OCI-M2 (cell line): ENCODE data around the gene DHRSX.
"Not testable (repeated sequence)": the region's sequence is repeated elsewhere in the genome, so short reads cannot be mapped to it uniquely, and the experiment has no call there.

Experiments used
- DNase-seq: peaks from one replicate; lab custom pipeline; 2025; ENCODE audit not compliant: unreplicated experiment; lab: John Stamatoyannopoulos, UW

DHRSX gene

DNA sequence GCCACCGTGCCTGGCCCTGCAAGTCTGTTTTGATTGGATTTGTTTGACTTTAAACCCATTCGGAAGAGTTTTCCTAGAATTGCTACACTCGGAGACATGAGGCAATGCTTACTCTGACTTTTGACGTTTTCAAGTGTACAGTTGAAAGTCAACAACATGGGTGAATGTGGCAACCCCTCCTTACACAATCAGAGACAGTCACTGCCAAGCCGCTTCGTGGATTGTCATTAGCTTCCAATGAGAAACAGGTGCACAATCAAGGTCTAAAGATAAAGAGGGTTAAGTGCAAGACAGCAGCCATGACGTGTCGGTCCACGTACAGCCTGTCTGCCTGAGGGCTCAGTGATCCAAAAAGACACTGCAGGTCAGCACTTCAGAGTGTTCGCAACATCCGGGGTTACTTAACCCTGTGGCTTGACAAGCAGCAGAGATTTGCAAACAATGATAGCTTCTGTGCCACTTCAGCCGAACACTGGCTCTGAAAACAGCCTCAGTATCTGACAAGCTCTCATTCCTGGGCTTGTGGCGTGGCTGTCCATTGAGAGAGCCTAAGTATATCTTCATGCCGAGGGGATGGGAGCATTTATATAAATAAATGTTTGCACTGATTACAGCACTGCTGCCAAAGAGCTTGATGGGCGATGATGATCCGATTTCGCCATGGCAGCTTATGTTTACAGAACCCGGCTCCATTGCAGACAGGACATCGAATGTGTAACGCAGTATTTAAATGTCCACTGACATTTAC is 180.0 kb downstream of the DHRSX start:
- no peak for DNase-seq

DNA sequence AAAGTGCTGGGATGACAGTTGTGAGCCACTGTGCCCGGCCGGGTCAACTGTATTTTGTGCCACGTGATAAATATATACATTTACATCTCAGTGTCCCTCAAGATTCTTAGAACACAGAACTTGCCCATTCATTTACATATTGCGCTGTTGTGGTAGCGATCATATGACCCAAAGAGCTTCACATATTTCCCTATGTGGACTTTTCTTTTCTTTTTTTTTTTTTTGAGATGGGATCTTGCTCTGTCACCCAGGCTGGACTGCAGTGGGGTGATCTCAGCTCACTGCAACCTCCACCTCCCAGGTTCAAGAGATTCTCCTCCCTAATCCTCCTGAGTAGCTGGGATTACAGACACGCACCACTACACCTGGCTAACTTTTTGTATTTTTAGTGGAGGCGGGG is 180.7 kb downstream of the DHRSX start:
- no peak for DNase-seq

DNA sequence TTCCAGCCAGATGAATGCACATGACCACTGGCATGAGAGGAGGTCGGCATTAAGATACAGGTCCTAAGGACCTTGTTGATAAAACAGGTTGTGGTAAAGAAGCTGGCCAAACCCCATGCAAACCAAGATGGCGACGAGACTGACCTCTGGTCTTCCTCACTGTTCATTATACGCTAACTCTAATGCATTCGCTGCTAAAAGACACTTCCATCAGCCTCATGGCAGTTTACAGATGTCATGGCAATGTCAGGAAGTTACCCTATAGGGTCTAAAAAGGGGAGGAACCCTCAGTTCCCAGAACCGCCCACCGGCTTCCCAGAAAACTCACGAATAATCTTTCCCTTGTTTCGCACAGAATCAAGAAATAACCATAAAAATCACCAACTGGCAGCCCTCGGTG is 182.4 kb downstream of the DHRSX start:
- DNase-seq: no peak

DNA sequence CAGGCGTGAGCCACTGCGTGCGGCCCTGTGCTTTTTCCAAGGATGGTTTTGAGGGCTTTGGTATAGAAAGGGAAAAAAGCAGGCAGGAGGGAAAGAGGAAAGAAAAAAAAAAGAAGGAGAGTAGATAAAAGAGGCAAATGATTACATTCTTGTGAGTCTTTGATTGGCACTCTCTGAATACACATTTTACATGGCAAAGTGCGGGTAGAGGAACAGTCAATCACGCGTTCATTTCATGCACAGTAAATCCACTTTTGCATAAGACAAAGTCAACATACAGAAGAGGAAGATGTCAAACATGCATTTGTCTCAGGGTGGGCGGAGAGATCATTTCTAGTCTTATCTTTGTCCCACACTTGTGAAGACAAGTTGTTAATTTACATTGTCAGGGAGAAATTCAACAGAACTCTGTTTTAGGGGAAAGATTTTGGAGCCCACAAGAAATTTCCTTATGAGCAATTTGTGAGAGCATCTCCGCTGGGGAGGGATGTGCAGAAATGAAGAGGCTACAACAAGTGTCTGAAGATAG is 183.2 kb downstream of the DHRSX start:
- no peak for DNase-seq

DNA sequence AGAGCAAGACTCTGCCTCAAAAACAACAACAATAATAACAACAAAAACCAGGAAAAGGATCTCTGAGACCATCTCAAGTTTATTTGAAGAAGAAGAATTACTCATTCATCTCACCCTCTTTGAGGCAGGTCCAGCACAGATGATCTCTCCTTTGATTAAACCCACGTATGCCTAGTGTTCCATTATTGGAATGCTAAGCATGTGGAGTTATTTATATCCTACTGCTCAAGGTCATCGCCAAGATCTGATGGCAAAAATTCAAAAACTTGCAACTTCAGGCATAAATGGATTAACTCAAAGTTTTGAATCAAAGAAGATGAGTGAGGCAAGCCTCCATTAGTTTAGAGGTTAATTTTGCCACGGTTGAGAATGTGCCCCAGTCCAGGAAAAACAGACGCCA is 184.2 kb downstream of the DHRSX start:
- no peak for DNase-seq

DNA sequence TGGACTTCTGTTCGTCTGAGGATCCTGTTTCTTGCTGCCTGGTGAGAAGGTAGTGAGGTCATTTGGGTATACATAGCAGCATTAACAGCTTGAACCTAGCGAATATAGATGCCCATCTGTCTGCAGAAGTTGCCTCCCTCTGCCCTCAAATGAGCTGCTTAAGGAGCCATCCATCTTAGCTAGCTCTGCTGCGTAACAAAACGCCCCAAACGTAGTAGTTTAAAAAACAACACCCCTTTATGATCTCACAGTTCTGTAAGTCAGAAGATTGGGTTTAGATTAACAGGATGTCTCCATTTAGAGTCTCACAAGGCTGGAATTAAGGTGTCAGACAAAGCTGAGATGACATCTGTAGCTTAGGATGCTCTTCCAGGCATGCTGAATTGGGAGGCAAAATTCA is 185.3 kb downstream of the DHRSX start:
- no peak for DNase-seq

DNA sequence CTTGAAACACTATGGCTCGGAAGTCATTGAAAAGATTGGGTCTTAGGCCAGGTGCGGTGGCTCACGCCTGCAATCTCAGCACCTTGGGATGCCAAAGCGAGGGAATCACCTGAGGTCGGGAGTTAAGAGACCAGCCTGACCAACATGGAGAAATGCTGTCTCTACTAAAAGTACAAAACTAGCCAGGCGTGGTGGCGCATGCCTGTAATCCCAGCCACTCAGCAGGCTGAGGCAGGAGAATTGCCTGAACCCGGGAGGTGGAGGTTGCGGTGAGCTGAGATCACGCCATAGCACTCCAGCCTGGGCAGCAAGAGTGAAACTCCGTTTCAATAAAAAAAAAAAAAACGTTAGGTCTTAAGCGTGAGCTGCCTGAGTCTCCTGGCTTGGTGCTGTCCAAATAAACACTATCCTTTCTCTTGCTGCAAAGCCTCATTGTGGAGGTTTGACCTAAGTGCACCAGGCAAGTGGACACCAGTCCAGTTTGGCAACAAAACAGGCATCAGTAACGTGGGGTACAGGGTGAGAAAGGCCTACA is 185.9 kb downstream of the DHRSX start:
- DNase-seq: no peak

DNA sequence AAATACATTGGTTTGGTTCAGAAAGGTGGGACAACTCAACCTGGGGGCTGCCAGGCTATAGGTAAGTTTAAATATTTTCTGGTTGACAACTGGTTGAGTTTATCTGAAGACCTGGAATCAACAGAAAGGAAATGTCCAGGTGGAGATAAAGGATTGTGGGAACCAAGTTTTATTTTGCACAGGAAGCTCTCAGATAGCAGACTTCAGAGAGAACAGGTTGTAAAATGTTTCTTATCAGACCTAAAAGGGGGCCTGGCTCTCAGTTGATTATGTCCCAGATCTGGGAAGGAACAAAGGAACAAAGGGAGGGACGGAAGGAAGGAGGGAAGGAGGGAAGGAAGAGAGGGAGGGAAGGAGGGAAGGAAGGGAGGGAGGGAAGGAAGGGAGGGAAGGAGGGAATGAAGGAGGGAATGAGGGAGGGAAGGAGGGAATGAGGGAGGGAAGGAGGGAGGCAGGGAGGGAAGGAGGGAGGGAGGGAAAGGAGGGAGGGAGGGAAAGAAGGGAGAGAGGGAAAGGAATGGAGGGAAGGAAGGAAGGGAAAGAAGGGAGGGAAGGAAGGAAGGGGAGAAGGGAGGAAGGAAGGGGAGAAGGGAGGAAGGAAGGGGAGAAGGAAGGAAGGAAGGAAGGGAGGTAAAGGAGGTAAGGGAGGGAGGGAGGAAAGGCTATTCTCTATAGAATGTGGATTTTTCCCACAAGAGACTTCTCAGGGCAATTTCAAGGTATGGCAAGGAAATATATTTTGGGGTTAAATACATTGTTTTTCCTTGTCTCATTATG is 186.7 kb downstream of the DHRSX start:
- no peak for DNase-seq

DNA sequence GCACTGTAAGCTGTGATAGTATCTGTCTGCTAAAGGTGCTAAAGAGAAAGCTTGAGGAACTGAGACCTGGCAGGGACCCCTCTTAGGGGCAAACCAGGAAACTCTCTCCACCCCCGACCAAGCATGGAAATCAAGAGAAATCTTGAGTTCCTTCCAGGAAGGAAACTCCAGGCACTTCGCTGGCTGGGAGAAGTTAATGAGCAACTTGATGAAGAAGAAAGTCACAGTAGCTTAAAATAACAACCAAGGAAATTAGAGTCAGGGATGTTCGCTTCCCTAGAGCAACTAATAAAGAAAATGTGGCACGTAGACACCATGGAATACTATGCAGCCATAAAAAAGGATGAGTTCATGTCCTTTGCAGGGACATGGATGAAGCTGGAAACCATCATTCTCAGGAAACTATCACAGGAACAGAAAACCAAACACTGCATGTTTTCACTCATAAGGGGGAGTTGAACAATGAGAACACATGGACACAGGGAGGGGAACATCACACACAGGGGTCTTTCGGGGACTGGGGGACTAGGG is 188.7 kb downstream of the DHRSX start:
- not testable (repeated sequence) for DNase-seq

DNA sequence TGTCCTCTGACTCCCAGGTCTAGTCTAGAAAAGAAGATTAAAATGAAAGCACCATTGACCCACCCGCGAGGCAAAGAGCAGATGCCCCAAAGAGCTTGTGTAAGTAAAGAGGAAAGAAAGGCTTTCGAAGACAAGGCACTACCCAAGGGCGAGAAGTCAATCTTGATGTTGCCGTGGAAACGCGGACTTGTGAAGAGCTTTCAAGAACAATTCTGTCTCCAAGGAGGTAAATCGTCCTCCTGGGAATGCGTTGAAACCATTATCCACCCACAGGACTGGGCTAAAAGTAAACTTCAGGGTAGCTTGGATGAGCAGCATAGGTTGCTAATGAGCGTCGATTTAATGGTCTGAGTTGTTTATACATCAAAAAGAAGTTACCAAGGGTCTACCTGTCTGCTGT is 189.3 kb downstream of the DHRSX start:
- DNase-seq: no peak

DNA sequence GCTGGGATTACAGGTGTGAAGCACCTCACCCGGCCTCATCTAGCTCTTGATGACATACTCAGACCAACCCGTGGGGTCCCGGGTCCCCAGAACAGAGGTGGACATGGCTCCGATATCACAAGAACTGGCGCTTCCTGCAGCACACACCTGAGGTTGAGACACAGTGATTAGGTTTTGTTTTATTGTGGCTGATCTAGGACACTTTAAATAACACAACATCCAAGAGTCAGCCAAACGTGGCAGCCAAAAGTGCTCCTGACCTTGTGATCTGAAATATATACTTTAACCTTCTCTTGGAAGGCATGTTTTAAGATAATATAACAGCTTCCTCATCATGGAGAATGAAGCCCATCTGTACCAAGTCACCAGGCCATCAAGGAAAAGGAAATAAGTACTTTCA is 198.9 kb downstream of the DHRSX start:
- DNase-seq: no peak

DNA sequence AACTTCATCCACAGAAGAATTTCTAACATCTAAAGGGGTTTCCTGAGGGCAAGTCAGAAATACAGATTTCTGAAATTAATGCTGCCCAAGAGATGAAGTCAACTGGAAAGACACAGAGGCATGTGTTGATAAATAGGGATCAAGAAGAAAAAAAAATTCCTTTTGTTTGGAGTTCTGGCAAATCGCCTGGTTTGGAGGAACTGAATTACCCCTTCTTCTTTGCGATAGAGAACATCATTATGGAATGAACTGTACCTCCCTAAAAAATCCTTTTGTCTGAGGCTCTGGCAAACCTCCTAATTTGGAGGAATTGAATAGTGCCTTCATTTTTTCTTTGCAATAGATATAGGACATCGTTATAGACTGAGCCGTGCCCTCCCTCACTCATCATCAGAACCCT is 200.9 kb downstream of the DHRSX start:
- DNase-seq: no peak

DNA sequence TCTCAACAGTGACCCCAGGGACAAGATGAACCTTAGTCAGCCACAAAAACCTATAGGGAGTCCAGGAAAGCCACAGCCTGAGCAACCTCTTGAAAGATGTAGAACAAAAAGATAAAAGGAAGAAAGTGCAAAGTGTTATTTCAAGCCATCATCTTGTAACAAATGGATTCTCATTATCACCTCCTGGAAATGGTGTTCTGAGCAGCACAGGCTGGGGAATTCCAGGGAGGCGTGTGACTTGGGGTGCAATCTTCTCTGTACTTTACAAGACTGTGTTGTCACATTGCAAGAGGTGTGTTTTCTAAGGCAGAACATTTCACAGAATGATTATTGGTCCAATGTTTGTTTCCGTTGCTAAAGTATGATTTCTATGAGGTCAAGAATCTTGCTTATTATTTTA is 214.0 kb downstream of the DHRSX start:
- DNase-seq: no peak

DNA sequence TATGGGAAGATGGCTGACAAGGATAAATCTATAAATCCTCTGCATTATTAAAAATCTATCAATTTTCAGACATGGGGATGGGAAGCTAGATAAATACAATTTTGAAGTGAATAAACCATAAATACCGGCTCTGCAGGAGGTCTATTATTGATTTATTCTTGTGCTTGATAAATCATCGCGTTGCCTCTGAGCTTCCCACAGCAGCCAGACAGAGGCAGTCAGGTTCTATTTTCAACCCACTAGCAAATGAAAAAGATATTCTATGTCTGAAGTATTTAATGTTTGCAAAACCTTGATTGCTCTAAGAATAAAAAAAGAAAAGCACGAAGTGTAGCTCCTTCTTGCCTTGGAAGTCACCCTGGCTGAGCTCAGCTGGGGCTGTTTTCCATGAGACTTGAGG is 216.2 kb downstream of the DHRSX start:
- DNase-seq: no peak

DNA sequence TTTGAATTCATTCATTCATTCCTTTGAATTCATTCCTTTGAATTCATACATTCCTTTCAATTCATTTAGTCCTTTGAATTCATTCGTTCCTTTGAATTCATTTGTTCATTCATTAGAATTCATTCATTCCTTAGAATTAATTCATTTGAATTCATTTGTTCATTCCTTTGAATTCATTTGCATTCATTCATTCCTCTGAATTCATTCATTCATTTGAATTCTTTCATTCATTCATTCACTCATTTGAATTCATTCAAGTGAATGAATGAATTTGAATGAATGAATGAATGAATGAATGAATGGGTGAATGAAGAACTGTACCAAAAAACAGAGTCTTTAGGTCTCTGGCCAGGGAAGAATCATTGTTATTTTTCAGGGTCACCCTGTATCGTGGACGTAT is 216.6 kb downstream of the DHRSX start:
- no peak for DNase-seq

DNA sequence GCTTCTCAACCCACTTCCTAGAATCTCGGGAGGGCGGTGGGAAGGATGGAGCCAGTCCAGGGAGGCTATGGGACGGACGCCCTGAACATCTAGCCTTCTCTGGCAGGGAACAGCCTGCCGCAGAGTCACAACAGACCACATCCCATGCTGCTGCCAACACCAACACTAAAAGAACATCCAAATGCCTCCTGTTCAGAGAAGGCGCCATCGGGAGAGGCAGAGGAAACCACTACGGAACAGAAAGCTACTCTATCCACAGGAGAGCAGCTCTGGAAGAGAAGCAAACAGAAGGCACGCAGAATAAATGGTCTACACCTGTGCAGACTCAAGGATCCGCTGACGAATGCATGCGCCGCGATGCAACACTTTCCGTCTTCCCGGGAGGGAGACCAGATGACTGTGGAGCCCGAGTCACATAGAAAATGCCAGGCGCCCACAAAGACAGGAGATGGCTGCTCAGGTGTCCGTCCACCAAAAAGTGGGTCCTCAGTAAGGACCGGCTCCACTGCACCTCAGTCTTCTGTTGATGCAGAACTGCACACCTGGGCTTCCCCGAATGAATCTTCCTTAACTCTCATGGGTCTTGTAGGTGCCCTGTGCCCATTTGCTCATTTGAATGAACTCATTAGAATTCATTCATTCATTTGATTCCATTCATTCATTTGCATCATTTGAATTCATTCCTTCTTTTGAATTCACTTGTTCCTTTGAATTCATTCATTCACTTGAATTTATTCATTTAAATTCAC is 217.5 kb downstream of the DHRSX start:
- no peak for DNase-seq

DNA sequence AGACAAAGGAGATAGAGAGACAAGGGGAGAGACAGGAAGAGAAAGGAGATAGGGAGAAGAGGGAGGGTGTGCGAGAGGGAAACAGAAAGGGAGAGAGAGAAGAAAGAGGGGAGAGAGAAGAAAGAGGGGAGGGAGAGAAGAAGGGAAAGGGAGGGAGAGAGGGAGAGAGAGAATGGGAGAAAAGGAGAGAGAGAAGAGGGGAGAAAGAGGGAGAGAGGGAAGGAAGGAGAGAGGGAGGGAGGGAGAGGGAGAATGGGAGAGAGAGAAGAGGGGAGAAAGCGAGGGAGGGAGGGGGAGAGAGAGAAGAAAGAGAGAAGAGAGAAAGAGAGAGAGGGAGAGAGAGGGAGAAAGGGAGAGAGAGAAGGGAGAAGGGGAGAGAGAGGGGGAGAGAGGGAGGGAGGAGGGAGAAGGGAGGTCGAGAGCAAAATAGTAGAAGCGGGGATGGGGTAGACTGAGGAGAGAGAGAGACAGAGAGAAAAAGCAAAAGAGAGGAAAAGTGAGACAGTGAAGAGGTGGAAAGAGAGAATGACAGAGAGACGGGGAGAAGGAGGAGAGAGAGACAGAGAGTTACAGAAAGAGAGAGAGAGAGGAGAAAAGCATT is 218.2 kb downstream of the DHRSX start:
- no peak for DNase-seq

DNA sequence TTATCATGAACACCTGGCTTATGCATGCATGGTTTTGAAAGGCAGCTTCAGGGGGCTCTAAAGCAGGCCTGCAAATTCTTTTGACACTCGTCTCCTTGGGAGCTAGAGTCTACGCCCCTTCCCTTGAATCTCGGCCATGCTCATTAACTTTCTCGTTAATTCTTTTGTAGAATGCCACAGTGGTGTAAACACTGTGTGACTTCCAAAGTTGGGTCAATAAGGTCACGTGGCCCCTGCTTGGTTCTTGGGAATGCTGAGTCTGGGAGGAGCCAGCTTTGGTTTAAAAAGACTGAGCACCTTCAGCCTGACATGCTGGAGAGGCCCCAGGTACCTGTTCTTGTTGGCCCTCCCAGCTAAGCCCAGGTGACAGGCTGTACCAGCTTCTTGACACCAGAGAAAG is 228.4 kb downstream of the DHRSX start:
- DNase-seq: no peak

DNA sequence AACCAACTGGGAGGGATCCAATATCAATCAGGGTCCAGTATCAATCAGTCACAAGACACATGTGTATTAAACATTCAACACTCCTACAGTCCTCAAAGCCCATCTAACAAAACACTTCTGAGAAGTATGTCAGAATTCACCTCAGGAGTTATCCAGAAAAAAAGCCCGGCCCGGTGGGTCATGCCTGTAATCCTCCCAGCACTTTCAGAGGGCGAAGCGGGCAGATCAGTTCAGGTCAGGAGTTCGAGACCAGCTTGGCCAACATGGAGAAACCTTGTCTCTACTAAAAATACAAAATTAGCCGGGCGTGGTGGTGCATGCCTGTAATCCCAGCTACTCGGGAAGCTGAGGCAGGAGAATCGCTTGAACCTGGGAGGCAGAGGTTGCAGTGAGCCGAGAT is 229.2 kb downstream of the DHRSX start:
- not testable (repeated sequence) for DNase-seq

DNA sequence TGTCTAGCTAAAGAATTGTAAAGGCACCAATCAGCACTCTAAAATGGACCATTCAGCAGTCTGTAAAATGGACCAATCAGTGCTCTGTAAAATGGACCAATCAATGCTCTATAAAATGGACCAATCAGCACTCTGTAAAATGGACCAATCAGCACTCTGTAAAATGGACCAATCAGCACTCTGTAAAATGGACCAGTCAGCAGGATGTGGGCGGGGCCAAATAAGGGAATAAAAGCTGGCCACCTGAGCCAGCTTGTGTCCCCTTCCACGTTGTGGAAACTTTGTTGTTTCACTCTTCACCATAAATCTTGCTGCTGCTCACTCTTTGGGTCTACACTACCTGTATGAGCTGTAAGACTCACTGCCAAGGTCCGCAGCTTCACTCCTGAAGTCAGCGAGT is 230.0 kb downstream of the DHRSX start:
- DNase-seq: not testable (repeated sequence)

DNA sequence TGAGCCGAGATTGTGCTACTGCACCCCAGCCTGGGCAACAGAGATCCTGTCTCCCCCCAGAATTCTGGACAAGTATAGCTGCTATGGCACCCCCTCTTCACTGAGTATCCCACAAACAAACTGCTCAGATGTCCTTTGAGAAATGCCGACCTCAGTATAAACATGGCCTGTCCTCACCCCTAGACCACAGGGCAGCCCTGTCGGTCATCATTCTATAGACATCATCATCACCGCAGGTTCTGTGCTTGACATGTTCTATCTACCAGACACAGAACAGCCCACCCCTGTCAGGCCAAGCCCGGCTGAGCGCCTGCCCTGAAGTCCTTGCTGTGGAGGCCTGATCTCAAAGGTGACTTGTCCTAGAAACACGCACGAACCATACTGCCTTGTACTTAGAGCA is 232.9 kb downstream of the DHRSX start:
- DNase-seq: no peak
